GM12878 (cell line): ENCODE results near the gene MMP11. TPM values are rescaled to one million over a fixed set of nuclear protein-coding genes. Genes with fewer than 3 reads are reported as not detected.

ENCODE experiments used
- ATAC-seq: fragments of 200-7000 bp; cut with Tn5 transposase; 3 replicates; pipeline ENCODE4 v1.9.1; 2020; ENCODE audit warnings: mild to moderate bottlenecking, moderate library complexity
- BruUV-seq: library from RNA; stranded (reverse); fragments of 400-500 nt; replicated peaks from 2 replicates; lab custom pipeline; 2021; lab: Mats Ljungman, UMichigan
- CTCF ChIA-PET: fragments of 300-600 bp; sonication (Branson Sonifier 250); formaldehyde crosslinking; extraction: SDS; loops from one replicate; lab custom pipeline; 2021; ENCODE audit warnings: inconsistent platforms; lab: Yijun Ruan, JAX
- POLR2A ChIA-PET: fragments of 350-600 bp; formaldehyde crosslinking; extraction: SDS; loops from one replicate; lab custom pipeline; 2021; ENCODE audit warnings: inconsistent platforms; lab: Charles Lee
- RAD21 ChIA-PET: fragments of 300-600 bp; sonication (Branson Sonifier 250); formaldehyde crosslinking; loops from one replicate; lab custom pipeline; 2023; ENCODE audit warnings: antibody characterized with exemption; ENCODE audit not compliant: unreplicated experiment; lab: Charles Lee
- SMC1A ChIA-PET: fragments of 300-600 bp; sonication (Branson Sonifier 250); formaldehyde crosslinking; loops from one replicate; lab custom pipeline; 2023; ENCODE audit not compliant: unreplicated experiment, uncharacterized antibody; lab: Charles Lee
- DNase-seq: peaks from one replicate; pipeline ENCODE4 v3.0.0-alpha.2; 2011; ENCODE audit warnings: low read depth, low spot score
- FAIRE-seq: peaks from 3 replicates; lab custom pipeline; 2011; peaks lifted over from hg19 to GRCh38; lab: Jason Lieb, UNC
- H2AFZ ChIP-seq: 2 replicates; pipeline ENCODE4 v1.6.0; 2011; ENCODE audit warnings: low read depth, low read length, control low read depth; ENCODE audit not compliant: control insufficient read depth
- H3K27ac ChIP-seq: 2 replicates; pipeline ENCODE4 v1.5.1; 2011; ENCODE audit warnings: control low read depth; ENCODE audit not compliant: control insufficient read depth, insufficient read depth
- H3K27me3 ChIP-seq, 2 experiments: replicated peaks in 1 of 2; 2 replicates each; pipeline versions ENCODE4 v1.6.0 to v1.6.1; 2011; ENCODE audit warnings: low read length in 1 of 2; ENCODE audit not compliant: control insufficient read depth in 2 of 2, insufficient read depth in 2 of 2
- H3K36me3 ChIP-seq, 2 experiments: 2 replicates each; pipeline ENCODE4 v1.5.1; 2011; ENCODE audit warnings: low read length in 1 of 2; ENCODE audit not compliant: control insufficient read depth in 2 of 2, insufficient read depth in 2 of 2
- H3K4me1 ChIP-seq: 2 replicates; pipeline ENCODE4 v1.6.1; 2011; ENCODE audit warnings: mild to moderate bottlenecking, low read length, moderate library complexity, mixed read lengths; ENCODE audit not compliant: control insufficient read depth, insufficient read depth
- H3K4me2 ChIP-seq: 2 replicates; pipeline ENCODE4 v1.6.0; 2011; ENCODE audit warnings: control low read depth; ENCODE audit not compliant: control insufficient read depth, insufficient read depth
- H3K4me3 ChIP-seq: fragments of 200-600 bp; sonication (generic); 2 replicates; pipeline ENCODE4 v1.5.1; 2016
- H3K79me2 ChIP-seq: 2 replicates; pipeline ENCODE4 v1.6.0; 2011; ENCODE audit warnings: low read length; ENCODE audit not compliant: control insufficient read depth, insufficient read depth
- H3K9ac ChIP-seq: 2 replicates; pipeline ENCODE4 v1.8.0; 2011; ENCODE audit warnings: low read length, control low read depth, mixed read lengths; ENCODE audit not compliant: control insufficient read depth, insufficient read depth
- H3K9me3 ChIP-seq: replicated peaks from 3 replicates; pipeline ENCODE4 v1.5.1; 2011; ENCODE audit warnings: mild to moderate bottlenecking, low read length; ENCODE audit not compliant: control insufficient read depth, insufficient read depth
- H4K20me1 ChIP-seq: 2 replicates; pipeline ENCODE4 v1.6.0; 2011; ENCODE audit not compliant: control insufficient read depth, insufficient read depth
- FOXK2 ChIP-seq: fragments of 450-650 bp; IDR thresholded peaks from 2 replicates; pipeline ENCODE4 v1.6.1; 2017; ENCODE audit warnings: mild to moderate bottlenecking, moderate library complexity
- GATAD2B ChIP-seq: fragments of 450-650 bp; conservative IDR thresholded peaks from 2 replicates; pipeline ENCODE4 v1.6.1; 2017; ENCODE audit warnings: low read depth, mild to moderate bottlenecking, moderate library complexity
- HDAC2 ChIP-seq: fragments of 200-600 bp; sonication (generic); IDR thresholded peaks from 2 replicates; pipeline ENCODE4 v1.6.1; 2017
- NFXL1 ChIP-seq: fragments of 450-650 bp; IDR thresholded peaks from 2 replicates; pipeline ENCODE4 v1.6.1; 2017; ENCODE audit warnings: antibody characterized with exemption, mild to moderate bottlenecking, borderline replicate concordance
- TAF1 ChIP-seq: IDR thresholded peaks from 2 replicates; pipeline ENCODE4 v1.6.1; 2011; ENCODE audit warnings: mild to moderate bottlenecking, low read depth, low read length, borderline replicate concordance
- TCF3 ChIP-seq: IDR thresholded peaks from 2 replicates; pipeline ENCODE4 v1.6.1; 2012; ENCODE audit warnings: low read depth, mild to moderate bottlenecking, low read length, borderline replicate concordance; ENCODE audit not compliant: insufficient read depth
- TCF7 ChIP-seq: IDR thresholded peaks from 2 replicates; pipeline ENCODE4 v1.6.1; 2014; ENCODE audit warnings: antibody characterized with exemption, borderline replicate concordance
- ZZZ3 ChIP-seq: IDR thresholded peaks from 2 replicates; pipeline ENCODE4 v1.6.1; 2011; ENCODE audit warnings: low read depth; ENCODE audit not compliant: control insufficient read depth, insufficient read length
- WGBS: methylation state at CpG from one replicate; pipeline ENCODE4 v1.1.6; 2016; ENCODE audit warnings: low lambda C conversion rate; ENCODE audit not compliant: insufficient replicate concordance, insufficient coverage; ENCODE audit errors: missing lambda C conversion rate; 5-methylcytosine and 5-hydroxymethylcytosine counted together
- in situ Hi-C: fragments of 300-500 bp; cut with MboI; formaldehyde crosslinking; loops from 9 replicates; pipeline ENCODE4 v1.14.3; 2018; ENCODE audit warnings: mixed read lengths
- intact Hi-C: fragments of 100-400 bp; cut with micrococcal nuclease; formaldehyde crosslinking; loops from one replicate; pipeline ENCODE4 v1.14.2; 2022; ENCODE audit not compliant: unreplicated experiment
- polyA plus RNA-seq, 11 experiments: library from polyadenylated mRNA; depleted of rRNA in 4 of 11; unstranded in 6 of 11; stranded (reverse) in 5 of 11; fragments of >200 nt; fragmentation: Nextera tagmentation in 4 of 11; fragmentation: Illumina TruSeq in 1 of 11; extraction: Ambion mirVana in 4 of 11; extraction: Trizol in 1 of 11; gene quantifications; 1 replicate in 1 of 11; 2 replicates in 10 of 11; pipeline versions ENCODE4 v1.2.1 to v1.2.3, GENCODE V29; 2011 to 2016; ENCODE audit warnings: inconsistent platforms in 2 of 11, missing spikeins in 2 of 11, low read depth in 1 of 11
- total RNA-seq, 4 experiments: library from RNA; depleted of rRNA in 3 of 4; stranded (reverse); fragments of >200 nt in 3 of 4; fragmentation: Illumina TruSeq in 1 of 4; extraction: Trizol in 1 of 4; gene quantifications; 2 replicates each; pipeline versions ENCODE4 v1.2.1 to v1.2.3, GENCODE V29; 2013 to 2021
- TF ChIP-seq, protein P1 (sequence below): IDR thresholded peaks from 2 replicates; pipeline ENCODE4 v1.6.1; 2011; ENCODE audit warnings: mild to moderate bottlenecking, low read depth, low read length, moderate library complexity; ENCODE audit not compliant: insufficient replicate concordance
- TF ChIP-seq, protein P2 (sequence below): fragments of 450-650 bp; IDR thresholded peaks from 2 replicates; pipeline ENCODE4 v1.6.1; 2017; ENCODE audit warnings: mild to moderate bottlenecking, low read depth, inconsistent platforms; ENCODE audit not compliant: poor library complexity, severe bottlenecking

Gene MMP11
- total and polyA plus RNA-seq, 10 of the 15 experiments (the other 5 are each of a cell fraction or from before 2014, with no cell fraction given): 0.03 to 1.1 (median 0.31) TPM; not detected in 2

DNA sequence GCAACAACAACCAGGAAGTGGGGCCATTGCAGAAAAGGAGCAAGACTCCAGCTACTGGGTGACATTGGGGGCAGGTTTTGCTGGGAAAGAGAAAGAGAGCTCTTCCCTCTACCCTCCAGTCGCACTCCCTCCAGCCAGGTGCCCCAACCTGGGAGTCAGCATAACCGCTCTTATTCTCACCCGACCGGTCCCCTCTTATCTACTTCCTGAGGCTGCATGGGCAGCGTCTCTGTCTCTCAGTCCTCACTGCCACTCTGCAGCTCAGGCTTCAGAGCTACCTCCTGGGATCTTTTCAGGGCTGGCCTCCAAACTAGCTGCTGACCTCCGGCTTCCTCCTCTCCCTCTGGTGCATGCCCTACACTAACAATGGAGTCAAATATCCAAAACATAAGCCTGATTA is 26.9 kb upstream of the MMP11 start:
- Histone ChIP-seq H3K4me1 (no peaks in the 10 kb centered on the region), H4K20me1 (no peaks in the 10 kb centered on the region), H3K27me3 (no peaks in the 10 kb centered on the region), H3K4me3 (no peak overlapping the region), H3K27ac (no peak overlapping the region), H3K9ac (no peak overlapping the region), H3K4me2 (no peak overlapping the region), H3K36me3 (no peaks in the 10 kb centered on the region; a peak in 1 of 4 replicates), H2AFZ (no peak overlapping the region), H3K79me2 (no peaks in the 10 kb centered on the region), H3K9me3 (no peaks in the 10 kb centered on the region; the same call in 2 of the 3 replicates)
- WGBS: 99% methylated on average over 6 of the region's 6 CpGs
- FAIRE-seq: no peak
- RAD21 ChIA-PET: interaction anchor here (0.6 to 0.7 kb wide), 2 partner anchors 148 to 761 kb away, joined by 3 to 4 read pairs; partner anchors contain the start of gene MIF
- BruUV-seq: no TSS peak
- no peak for ATAC-seq
- intact Hi-C loops: no loop called here
- CTCF ChIA-PET: no interaction called here
- in situ Hi-C loops: no loop called here
- TF ChIP-seq TCF3 (no peak), TAF1 (no peak), GATAD2B (no peak), NFXL1 (no peak), HDAC2 (no peak), FOXK2 (no peak), TCF7 (no peak), ZZZ3 (no peak)
- TF ChIP-seq, protein P1, sequence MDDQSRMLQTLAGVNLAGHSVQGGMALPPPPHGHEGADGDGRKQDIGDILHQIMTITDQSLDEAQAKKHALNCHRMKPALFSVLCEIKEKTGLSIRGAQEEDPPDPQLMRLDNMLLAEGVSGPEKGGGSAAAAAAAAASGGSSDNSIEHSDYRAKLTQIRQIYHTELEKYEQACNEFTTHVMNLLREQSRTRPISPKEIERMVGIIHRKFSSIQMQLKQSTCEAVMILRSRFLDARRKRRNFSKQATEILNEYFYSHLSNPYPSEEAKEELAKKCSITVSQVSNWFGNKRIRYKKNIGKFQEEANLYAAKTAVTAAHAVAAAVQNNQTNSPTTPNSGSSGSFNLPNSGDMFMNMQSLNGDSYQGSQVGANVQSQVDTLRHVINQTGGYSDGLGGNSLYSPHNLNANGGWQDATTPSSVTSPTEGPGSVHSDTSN: no peak
- TF ChIP-seq, protein P2, sequence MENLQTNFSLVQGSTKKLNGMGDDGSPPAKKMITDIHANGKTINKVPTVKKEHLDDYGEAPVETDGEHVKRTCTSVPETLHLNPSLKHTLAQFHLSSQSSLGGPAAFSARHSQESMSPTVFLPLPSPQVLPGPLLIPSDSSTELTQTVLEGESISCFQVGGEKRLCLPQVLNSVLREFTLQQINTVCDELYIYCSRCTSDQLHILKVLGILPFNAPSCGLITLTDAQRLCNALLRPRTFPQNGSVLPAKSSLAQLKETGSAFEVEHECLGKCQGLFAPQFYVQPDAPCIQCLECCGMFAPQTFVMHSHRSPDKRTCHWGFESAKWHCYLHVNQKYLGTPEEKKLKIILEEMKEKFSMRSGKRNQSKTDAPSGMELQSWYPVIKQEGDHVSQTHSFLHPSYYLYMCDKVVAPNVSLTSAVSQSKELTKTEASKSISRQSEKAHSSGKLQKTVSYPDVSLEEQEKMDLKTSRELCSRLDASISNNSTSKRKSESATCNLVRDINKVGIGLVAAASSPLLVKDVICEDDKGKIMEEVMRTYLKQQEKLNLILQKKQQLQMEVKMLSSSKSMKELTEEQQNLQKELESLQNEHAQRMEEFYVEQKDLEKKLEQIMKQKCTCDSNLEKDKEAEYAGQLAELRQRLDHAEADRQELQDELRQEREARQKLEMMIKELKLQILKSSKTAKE: no peak
- no peak for DNase-seq
- SMC1A ChIA-PET: no interaction called here
- POLR2A ChIA-PET: interaction anchor here (1.6 kb wide), 1 partner anchor 10 kb away, joined by 7 read pairs; no protein-coding TSS in a partner anchor
